Erythroblast (primary cell): ENCODE measurements around the gene UGGT1.

Experiments used
- GATA1 ChIP-seq: IDR thresholded peaks from 2 replicates; pipeline ENCODE4 v1.6.1; 2011; ENCODE audit warnings: low read depth, mild to moderate bottlenecking, control low read depth, low read length, moderate library complexity
- POLR2A ChIP-seq: IDR thresholded peaks from 2 replicates; pipeline ENCODE4 v1.6.1; 2011; ENCODE audit warnings: mild to moderate bottlenecking, low read length

DNA sequence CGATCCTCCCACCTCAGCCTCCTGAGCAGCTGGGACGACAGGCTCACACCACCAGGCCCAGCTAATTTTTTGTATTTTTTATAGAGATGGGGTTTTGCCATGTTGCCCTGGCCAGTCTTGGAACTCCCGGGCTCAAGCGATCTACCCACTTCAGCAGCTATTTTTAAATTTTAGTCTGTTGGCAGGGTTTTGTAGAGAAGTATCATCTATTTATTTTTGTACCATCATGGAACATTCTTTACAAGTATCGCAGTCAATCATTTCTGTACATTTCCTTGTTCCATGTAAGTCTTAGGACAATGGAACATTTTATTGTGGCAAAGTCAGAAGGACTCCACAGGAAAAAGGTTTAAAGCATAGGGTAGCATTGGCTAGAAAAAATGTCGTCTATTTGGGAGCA is 94.6 kb downstream of the UGGT1 start:
- TF ChIP-seq POLR2A (no peak), GATA1 (no peak)
